ENCODE data around the gene CREBRF. TPM values are rescaled to one million over a fixed set of nuclear protein-coding genes. Genes with fewer than 3 reads are reported as not detected.

Gene CREBRF
- total and polyA plus RNA-seq, 2 of the 8 experiments (the other 6 are each of a cell fraction or from before 2014, with no cell fraction given) = 1.2 to 4.7 TPM

DNA sequence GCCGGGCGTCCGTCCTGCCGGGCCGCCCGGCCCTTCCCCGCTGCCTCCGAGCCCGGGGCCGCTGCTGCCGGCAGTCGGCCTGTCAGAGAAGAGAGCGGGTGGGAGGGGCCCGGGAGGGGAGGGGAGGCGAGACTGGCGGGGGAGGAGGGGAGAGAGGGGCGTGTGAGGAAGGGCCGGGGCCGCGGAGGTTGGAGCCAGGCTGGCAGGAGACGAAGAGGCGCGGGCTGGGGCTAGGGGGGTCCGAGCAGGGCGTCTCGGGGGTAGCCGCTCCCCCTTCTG, 570 bp downstream of the CREBRF start (continued):
- TF ChIP-seq, protein P1, sequence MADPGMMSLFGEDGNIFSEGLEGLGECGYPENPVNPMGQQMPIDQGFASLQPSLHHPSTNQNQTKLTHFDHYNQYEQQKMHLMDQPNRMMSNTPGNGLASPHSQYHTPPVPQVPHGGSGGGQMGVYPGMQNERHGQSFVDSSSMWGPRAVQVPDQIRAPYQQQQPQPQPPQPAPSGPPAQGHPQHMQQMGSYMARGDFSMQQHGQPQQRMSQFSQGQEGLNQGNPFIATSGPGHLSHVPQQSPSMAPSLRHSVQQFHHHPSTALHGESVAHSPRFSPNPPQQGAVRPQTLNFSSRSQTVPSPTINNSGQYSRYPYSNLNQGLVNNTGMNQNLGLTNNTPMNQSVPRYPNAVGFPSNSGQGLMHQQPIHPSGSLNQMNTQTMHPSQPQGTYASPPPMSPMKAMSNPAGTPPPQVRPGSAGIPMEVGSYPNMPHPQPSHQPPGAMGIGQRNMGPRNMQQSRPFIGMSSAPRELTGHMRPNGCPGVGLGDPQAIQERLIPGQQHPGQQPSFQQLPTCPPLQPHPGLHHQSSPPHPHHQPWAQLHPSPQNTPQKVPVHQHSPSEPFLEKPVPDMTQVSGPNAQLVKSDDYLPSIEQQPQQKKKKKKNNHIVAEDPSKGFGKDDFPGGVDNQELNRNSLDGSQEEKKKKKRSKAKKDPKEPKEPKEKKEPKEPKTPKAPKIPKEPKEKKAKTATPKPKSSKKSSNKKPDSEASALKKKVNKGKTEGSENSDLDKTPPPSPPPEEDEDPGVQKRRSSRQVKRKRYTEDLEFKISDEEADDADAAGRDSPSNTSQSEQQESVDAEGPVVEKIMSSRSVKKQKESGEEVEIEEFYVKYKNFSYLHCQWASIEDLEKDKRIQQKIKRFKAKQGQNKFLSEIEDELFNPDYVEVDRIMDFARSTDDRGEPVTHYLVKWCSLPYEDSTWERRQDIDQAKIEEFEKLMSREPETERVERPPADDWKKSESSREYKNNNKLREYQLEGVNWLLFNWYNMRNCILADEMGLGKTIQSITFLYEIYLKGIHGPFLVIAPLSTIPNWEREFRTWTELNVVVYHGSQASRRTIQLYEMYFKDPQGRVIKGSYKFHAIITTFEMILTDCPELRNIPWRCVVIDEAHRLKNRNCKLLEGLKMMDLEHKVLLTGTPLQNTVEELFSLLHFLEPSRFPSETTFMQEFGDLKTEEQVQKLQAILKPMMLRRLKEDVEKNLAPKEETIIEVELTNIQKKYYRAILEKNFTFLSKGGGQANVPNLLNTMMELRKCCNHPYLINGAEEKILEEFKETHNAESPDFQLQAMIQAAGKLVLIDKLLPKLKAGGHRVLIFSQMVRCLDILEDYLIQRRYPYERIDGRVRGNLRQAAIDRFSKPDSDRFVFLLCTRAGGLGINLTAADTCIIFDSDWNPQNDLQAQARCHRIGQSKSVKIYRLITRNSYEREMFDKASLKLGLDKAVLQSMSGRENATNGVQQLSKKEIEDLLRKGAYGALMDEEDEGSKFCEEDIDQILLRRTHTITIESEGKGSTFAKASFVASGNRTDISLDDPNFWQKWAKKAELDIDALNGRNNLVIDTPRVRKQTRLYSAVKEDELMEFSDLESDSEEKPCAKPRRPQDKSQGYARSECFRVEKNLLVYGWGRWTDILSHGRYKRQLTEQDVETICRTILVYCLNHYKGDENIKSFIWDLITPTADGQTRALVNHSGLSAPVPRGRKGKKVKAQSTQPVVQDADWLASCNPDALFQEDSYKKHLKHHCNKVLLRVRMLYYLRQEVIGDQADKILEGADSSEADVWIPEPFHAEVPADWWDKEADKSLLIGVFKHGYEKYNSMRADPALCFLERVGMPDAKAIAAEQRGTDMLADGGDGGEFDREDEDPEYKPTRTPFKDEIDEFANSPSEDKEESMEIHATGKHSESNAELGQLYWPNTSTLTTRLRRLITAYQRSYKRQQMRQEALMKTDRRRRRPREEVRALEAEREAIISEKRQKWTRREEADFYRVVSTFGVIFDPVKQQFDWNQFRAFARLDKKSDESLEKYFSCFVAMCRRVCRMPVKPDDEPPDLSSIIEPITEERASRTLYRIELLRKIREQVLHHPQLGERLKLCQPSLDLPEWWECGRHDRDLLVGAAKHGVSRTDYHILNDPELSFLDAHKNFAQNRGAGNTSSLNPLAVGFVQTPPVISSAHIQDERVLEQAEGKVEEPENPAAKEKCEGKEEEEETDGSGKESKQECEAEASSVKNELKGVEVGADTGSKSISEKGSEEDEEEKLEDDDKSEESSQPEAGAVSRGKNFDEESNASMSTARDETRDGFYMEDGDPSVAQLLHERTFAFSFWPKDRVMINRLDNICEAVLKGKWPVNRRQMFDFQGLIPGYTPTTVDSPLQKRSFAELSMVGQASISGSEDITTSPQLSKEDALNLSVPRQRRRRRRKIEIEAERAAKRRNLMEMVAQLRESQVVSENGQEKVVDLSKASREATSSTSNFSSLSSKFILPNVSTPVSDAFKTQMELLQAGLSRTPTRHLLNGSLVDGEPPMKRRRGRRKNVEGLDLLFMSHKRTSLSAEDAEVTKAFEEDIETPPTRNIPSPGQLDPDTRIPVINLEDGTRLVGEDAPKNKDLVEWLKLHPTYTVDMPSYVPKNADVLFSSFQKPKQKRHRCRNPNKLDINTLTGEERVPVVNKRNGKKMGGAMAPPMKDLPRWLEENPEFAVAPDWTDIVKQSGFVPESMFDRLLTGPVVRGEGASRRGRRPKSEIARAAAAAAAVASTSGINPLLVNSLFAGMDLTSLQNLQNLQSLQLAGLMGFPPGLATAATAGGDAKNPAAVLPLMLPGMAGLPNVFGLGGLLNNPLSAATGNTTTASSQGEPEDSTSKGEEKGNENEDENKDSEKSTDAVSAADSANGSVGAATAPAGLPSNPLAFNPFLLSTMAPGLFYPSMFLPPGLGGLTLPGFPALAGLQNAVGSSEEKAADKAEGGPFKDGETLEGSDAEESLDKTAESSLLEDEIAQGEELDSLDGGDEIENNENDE (IDR thresholded peaks at IDR 0.05; ENCODE audit: insufficient replicate concordance, low read length) = no peak
- TF ChIP-seq TBP (IDR thresholded peaks at IDR 0.05; ENCODE audit: low read depth, low read length) (no peak), CREB1 (IDR thresholded peaks at IDR 0.05) (no peak), SP1 (IDR thresholded peaks at IDR 0.05; ENCODE audit: low read depth, low read length) (no peak), SRF (IDR thresholded peaks at IDR 0.05; ENCODE audit: low read depth, low read length) (no peak)

Measured in H1 (cell line).